ENCODE results near the gene MRGPRX3. TPM values are rescaled to one million over a fixed set of nuclear protein-coding genes. Genes with fewer than 3 reads are reported as not detected.

MRGPRX3 gene
- total and polyA plus RNA-seq, 2 of the 4 experiments (the other 2 are of a cell fraction) = not detected

DNA sequence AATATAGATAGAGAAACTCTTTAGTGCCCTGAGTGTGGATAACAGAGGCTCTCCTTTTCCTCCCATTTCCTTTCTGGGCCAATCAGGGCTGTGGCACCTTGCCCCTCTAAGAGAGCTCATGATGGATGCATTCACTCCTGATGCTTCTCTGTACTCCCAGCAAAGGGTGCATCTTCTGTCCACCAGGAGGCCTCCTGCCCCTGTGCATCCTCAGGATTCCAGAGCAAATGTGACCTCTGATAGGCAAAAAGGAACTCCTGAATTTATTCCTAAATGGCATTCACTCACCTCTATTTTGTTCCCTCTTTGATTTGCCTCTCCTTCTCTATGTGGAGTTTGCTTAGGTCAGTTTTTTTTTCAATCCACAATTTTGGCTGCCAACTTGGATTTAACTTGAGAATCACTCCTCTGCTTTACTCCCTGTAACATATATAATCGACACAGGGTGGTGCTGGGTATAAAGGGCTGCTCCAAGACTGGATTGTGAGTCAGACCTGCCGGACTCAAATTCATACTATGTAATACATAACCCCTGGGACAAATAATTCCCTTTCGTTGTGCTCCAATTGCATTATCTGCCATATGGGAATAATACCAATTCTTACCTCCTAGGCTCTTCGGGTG is 39.1 kb downstream of the MRGPRX3 start:
- Histone ChIP-seq H3K18ac (ENCODE audit: low read depth, low read length) (no peak overlapping the region), H3K14ac (replicated peaks; ENCODE audit: low read depth, low read length) (no peak overlapping the region), H3K36me3 (ENCODE audit: control insufficient read depth, insufficient read depth, low read length) (no peaks in the 10 kb centered on the region), H3K79me1 (ENCODE audit: low read depth in 1 of 2, low read length in 2 of 2) (no peaks in the 10 kb centered on the region), H3K56ac (ENCODE audit: extremely low read depth, insufficient read depth, low read length) (no peak overlapping the region), H4K5ac (ENCODE audit: low read depth, low read length) (no peak overlapping the region), H4K91ac (ENCODE audit: insufficient read depth, low read depth, low read length) (no peak overlapping the region), H3K4ac (ENCODE audit: low read depth, low read length) (no peak overlapping the region), H4K20me1 (ENCODE audit: insufficient read depth, low read length) (no peaks in the 10 kb centered on the region), H3K9me3 (ENCODE audit: control insufficient read depth, insufficient read depth, low read length) (no peaks in the 10 kb centered on the region), H3K27ac (ENCODE audit: insufficient read depth, low read length) (no peak overlapping the region), H3K4me2 (ENCODE audit: low read depth, low read length) (no peak overlapping the region), H2BK5ac (ENCODE audit: low read depth, low read length, poor library complexity, severe bottlenecking) (no peak overlapping the region), H4K8ac (ENCODE audit: low read depth in 2 of 2, low read length in 2 of 2) (no peak overlapping the region), H3K23ac (ENCODE audit: low read depth, low read length) (no peak overlapping the region), H3K27me3 (ENCODE audit: control insufficient read depth, insufficient read depth, low read length) (no peaks in the 10 kb centered on the region), H2AK9ac (replicated peaks; ENCODE audit: low read depth, low read length, poor library complexity) (no peak overlapping the region), H3K9me1 (ENCODE audit: insufficient read depth, low read length) (no peaks in the 10 kb centered on the region), H2BK120ac (ENCODE audit: low read depth, low read length) (no peak overlapping the region), H3K4me3 (ENCODE audit: insufficient read depth, low read depth, low read length) (no peak overlapping the region), H2BK15ac (ENCODE audit: low read depth, low read length) (no peak overlapping the region), H2AFZ (replicated peaks; ENCODE audit: low read length, poor library complexity) (no peak overlapping the region), H3K9ac (ENCODE audit: low read depth, low read length) (no peak overlapping the region), H3K4me1 (ENCODE audit: control insufficient read depth, insufficient read depth, low read length) (no peaks in the 10 kb centered on the region), H2BK20ac (ENCODE audit: low read depth, low read length) (no peak overlapping the region), H2AK5ac (ENCODE audit: low read depth, low read length) (no peak overlapping the region)
- DNase-seq = no peak
- intact Hi-C loops (cut with micrococcal nuclease) = no loop called here
- 90% methylated on average over 2 of the region's 4 CpGs; no CpG with 5 or more reads in 1 of the 2 experiments for WGBS, 2 experiments (ENCODE audit: extremely low coverage in 2 of 2, insufficient read length in 1 of 2)
- BruUV-seq (replicated peaks) = no TSS peak
- ChIA-PET POLR2A (ENCODE audit: unreplicated experiment) (no interaction called here), CTCF (no interaction called here)
- peak; percentile 30; the same call in 1 of the 2 replicates for TF ChIP-seq SMC3 (IDR thresholded peaks at IDR 0.05; ENCODE audit: low read depth, low read length)
- no peak for TF ChIP-seq RFX5 (IDR thresholded peaks at IDR 0.05; ENCODE audit: low read depth, low read length)
- TF ChIP-seq RAD21 (IDR thresholded peaks at IDR 0.05; ENCODE audit: low read length) = peak; percentile 27; the same call in 1 of the 2 replicates
- no peak for TF ChIP-seq RCOR1 (IDR thresholded peaks at IDR 0.05; ENCODE audit: insufficient replicate concordance, low read length)
- TF ChIP-seq, protein P1, sequence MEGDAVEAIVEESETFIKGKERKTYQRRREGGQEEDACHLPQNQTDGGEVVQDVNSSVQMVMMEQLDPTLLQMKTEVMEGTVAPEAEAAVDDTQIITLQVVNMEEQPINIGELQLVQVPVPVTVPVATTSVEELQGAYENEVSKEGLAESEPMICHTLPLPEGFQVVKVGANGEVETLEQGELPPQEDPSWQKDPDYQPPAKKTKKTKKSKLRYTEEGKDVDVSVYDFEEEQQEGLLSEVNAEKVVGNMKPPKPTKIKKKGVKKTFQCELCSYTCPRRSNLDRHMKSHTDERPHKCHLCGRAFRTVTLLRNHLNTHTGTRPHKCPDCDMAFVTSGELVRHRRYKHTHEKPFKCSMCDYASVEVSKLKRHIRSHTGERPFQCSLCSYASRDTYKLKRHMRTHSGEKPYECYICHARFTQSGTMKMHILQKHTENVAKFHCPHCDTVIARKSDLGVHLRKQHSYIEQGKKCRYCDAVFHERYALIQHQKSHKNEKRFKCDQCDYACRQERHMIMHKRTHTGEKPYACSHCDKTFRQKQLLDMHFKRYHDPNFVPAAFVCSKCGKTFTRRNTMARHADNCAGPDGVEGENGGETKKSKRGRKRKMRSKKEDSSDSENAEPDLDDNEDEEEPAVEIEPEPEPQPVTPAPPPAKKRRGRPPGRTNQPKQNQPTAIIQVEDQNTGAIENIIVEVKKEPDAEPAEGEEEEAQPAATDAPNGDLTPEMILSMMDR (conservative IDR thresholded peaks at IDR 0.05; ENCODE audit: low read depth, low read length) = peak; percentile 32
- dilution Hi-C loops (cut with HindIII; ENCODE audit: low sequenced_read_pairs, unreplicated experiment) = no loop called here
- no peak; the same call in 1 of the 2 replicates for ATAC-seq (ENCODE audit: low read depth)
- in situ Hi-C loops (cut with MboI; ENCODE audit: low sequenced_read_pairs) = no loop called here

All from IMR-90 (cell line).